ENCODE measurements around the gene PRX.

GRCh38 chr19:40369797-40370196, 43.4 kb downstream of the PRX start:
- TF ChIP-seq POLR2A (IDR thresholded peaks at IDR 0.05) = no peak
- TF ChIP-seq CTCF (IDR thresholded peaks at IDR 0.05) = no peak
